Neural cell (in vitro differentiated cells): ENCODE measurements around the gene RBMS3. TPM values are rescaled to one million over a fixed set of nuclear protein-coding genes. Genes with fewer than 3 reads are reported as not detected.

Experiments
- H2AFZ ChIP-seq: fragments of 200-600, 300-800 bp; sonication (generic), shearing (Covaris generic); 2 replicates; pipeline ENCODE4 v1.6.0; 2014; ENCODE audit warnings: low read depth, mild to moderate bottlenecking, antibody characterized with exemption, low read length, moderate library complexity
- H3F3A ChIP-seq: fragments of 200-600 bp; shearing (Covaris generic); 2 replicates; pipeline ENCODE4 v1.6.1; 2016; ENCODE audit warnings: mild to moderate bottlenecking, moderate library complexity, mixed read lengths, antibody characterized with exemption, low read length; ENCODE audit not compliant: insufficient read depth, poor library complexity, severe bottlenecking
- H3K27ac ChIP-seq: fragments of 200-600, 300-800 bp; sonication (generic), shearing (Covaris generic); 2 replicates; pipeline ENCODE4 v1.5.1; 2014; ENCODE audit warnings: mild to moderate bottlenecking, low read length, moderate library complexity
- H3K27me3 ChIP-seq: fragments of 300-800, 200-600 bp; sonication (generic), shearing (Covaris generic); 2 replicates; pipeline ENCODE4 v1.6.0; 2014; ENCODE audit warnings: mild to moderate bottlenecking, low read depth, low read length, moderate library complexity; ENCODE audit not compliant: insufficient read depth
- H3K36me3 ChIP-seq: fragments of 300-800, 200-600 bp; sonication (generic), shearing (Covaris generic); 2 replicates; pipeline ENCODE4 v1.5.1; 2014; ENCODE audit warnings: mild to moderate bottlenecking, antibody characterized with exemption, low read length, moderate library complexity; ENCODE audit not compliant: insufficient read depth
- H3K4me2 ChIP-seq: fragments of 300-800, 200-600 bp; sonication (generic), shearing (Covaris generic); 2 replicates; pipeline ENCODE4 v1.6.0; 2014; ENCODE audit warnings: mild to moderate bottlenecking, low read length
- H3K4me3 ChIP-seq: fragments of 300-800, 200-600 bp; sonication (generic), shearing (Covaris generic); 2 replicates; pipeline ENCODE4 v1.5.1; 2014; ENCODE audit warnings: mild to moderate bottlenecking, low read length, moderate library complexity
- H3K79me2 ChIP-seq: fragments of 200-600 bp; shearing (Covaris generic); replicated peaks from 2 replicates; pipeline ENCODE4 v1.6.0; 2014; ENCODE audit warnings: mild to moderate bottlenecking, low read length, moderate library complexity; ENCODE audit not compliant: insufficient read depth
- H3K9ac ChIP-seq: fragments of 300-800, 200-600 bp; sonication (generic), shearing (Covaris generic); 2 replicates; pipeline ENCODE4 v1.6.1; 2016; ENCODE audit warnings: mild to moderate bottlenecking, low read length, mixed read lengths
- H3K9me2 ChIP-seq: fragments of 200-600 bp; shearing (Covaris generic); 2 replicates; pipeline ENCODE4 v1.6.1; 2016; ENCODE audit warnings: mild to moderate bottlenecking, low read length, mixed read lengths; ENCODE audit not compliant: insufficient read depth
- H3K9me3 ChIP-seq: fragments of 200-600, 300-800 bp; sonication (generic), shearing (Covaris generic); 2 replicates; pipeline ENCODE4 v1.6.1; 2016; ENCODE audit warnings: mild to moderate bottlenecking, mixed run types, low read length, moderate library complexity, mixed read lengths
- H4K20me1 ChIP-seq: fragments of 200-600 bp; shearing (Covaris generic); 2 replicates; pipeline ENCODE4 v1.6.1; 2016; ENCODE audit warnings: mild to moderate bottlenecking, mixed run types; ENCODE audit not compliant: insufficient read depth
- EP300 ChIP-seq: fragments of 450-650 bp; conservative IDR thresholded peaks from 2 replicates; pipeline ENCODE4 v1.6.1; 2014; ENCODE audit warnings: antibody characterized with exemption, mild to moderate bottlenecking, moderate library complexity; ENCODE audit not compliant: poor library complexity, severe bottlenecking
- EZH2 ChIP-seq: fragments of 200-600, 300-800 bp; shearing (Covaris generic), sonication (generic); IDR thresholded peaks from 2 replicates; pipeline ENCODE4 v1.6.1; 2014; ENCODE audit warnings: antibody characterized with exemption, low read length, borderline replicate concordance, mild to moderate bottlenecking; ENCODE audit not compliant: insufficient read depth, poor library complexity, severe bottlenecking
- MXI1 ChIP-seq: fragments of 450-650 bp; conservative IDR thresholded peaks from 2 replicates; pipeline ENCODE4 v1.6.1; 2014; ENCODE audit warnings: antibody characterized with exemption, mild to moderate bottlenecking; ENCODE audit not compliant: poor library complexity, severe bottlenecking
- POLR2AphosphoS5 ChIP-seq: IDR thresholded peaks from 2 replicates; pipeline ENCODE4 v1.6.1; 2012
- RAD21 ChIP-seq: fragments of 450-650 bp; conservative IDR thresholded peaks from 2 replicates; pipeline ENCODE4 v1.6.1; 2014; ENCODE audit warnings: antibody characterized with exemption, mild to moderate bottlenecking, moderate library complexity
- REST ChIP-seq: IDR thresholded peaks from 2 replicates; pipeline ENCODE4 v1.6.1; 2012; ENCODE audit warnings: borderline replicate concordance
- SMC3 ChIP-seq: fragments of 450-650 bp; conservative IDR thresholded peaks from 2 replicates; pipeline ENCODE4 v1.6.1; 2014; ENCODE audit warnings: antibody characterized with exemption, mild to moderate bottlenecking, moderate library complexity; ENCODE audit not compliant: poor library complexity
- TAF1 ChIP-seq: IDR thresholded peaks from 2 replicates; pipeline ENCODE4 v1.6.1; 2012; ENCODE audit warnings: low read depth
- polyA plus RNA-seq: library from polyadenylated mRNA; depleted of rRNA; stranded (reverse); fragments of >200 nt; gene quantifications from 2 replicates; pipeline ENCODE4 v1.2.3, GENCODE V29; 2014
- TF ChIP-seq, protein P1 (sequence below): fragments of 450-650 bp; IDR thresholded peaks from 2 replicates; pipeline ENCODE4 v1.5.1; 2014; ENCODE audit warnings: antibody characterized with exemption, mild to moderate bottlenecking, moderate library complexity; ENCODE audit not compliant: poor library complexity, severe bottlenecking

RBMS3 gene
- polyA plus RNA-seq, 1 donor from 2014 or later, result 0.53 TPM

GRCh38 chr3:29796808-29797207 is 515.9 kb downstream of the RBMS3 start:
- no peak for TF ChIP-seq RAD21
- TF ChIP-seq REST, result no peak
- TF ChIP-seq POLR2AphosphoS5, result no peak
- TF ChIP-seq EP300, result no peak
- TF ChIP-seq, protein P1, sequence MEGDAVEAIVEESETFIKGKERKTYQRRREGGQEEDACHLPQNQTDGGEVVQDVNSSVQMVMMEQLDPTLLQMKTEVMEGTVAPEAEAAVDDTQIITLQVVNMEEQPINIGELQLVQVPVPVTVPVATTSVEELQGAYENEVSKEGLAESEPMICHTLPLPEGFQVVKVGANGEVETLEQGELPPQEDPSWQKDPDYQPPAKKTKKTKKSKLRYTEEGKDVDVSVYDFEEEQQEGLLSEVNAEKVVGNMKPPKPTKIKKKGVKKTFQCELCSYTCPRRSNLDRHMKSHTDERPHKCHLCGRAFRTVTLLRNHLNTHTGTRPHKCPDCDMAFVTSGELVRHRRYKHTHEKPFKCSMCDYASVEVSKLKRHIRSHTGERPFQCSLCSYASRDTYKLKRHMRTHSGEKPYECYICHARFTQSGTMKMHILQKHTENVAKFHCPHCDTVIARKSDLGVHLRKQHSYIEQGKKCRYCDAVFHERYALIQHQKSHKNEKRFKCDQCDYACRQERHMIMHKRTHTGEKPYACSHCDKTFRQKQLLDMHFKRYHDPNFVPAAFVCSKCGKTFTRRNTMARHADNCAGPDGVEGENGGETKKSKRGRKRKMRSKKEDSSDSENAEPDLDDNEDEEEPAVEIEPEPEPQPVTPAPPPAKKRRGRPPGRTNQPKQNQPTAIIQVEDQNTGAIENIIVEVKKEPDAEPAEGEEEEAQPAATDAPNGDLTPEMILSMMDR, result no peak
- no peak for TF ChIP-seq EZH2
- no peak for TF ChIP-seq TAF1
- TF ChIP-seq MXI1, result no peak
- no peak for TF ChIP-seq SMC3
- Histone ChIP-seq H3K36me3 (no peaks in the 10 kb centered on the region), H3K27ac (no peak overlapping the region)

DNA sequence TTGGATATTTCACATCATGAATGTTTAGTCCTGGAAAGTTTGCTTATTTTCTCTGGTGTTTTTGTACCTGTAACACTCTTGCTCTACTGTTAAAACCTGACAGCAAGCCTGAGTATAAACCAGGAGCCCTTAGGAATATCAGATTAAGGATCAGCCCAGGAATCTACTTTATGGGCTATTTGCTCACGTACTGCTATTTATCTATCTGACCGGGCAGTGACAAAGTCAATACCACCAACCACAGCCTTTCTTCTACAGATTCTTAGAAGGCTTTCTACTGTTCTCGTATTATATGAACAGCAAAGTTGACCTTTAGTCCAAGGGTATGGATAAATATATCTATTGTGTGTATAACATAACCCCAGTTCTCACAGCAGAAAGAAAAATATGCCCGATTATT is 521.2 kb downstream of the RBMS3 start:
- Histone ChIP-seq H3K27ac (no peak overlapping the region), H3F3A (no peaks in the 10 kb centered on the region), H3K27me3 (no peaks in the 10 kb centered on the region), H3K4me3 (no peak overlapping the region), H3K9me3 (no peaks in the 10 kb centered on the region), H3K9ac (no peak overlapping the region), H3K79me2 (no peaks in the 10 kb centered on the region), H3K4me2 (no peak overlapping the region), H2AFZ (no peak overlapping the region), H3K36me3 (no peaks in the 10 kb centered on the region), H4K20me1 (no peaks in the 10 kb centered on the region), H3K9me2 (no peaks in the 10 kb centered on the region)
- TF ChIP-seq RAD21, result no peak
- no peak for TF ChIP-seq POLR2AphosphoS5
- TF ChIP-seq EP300, result no peak
- no peak for TF ChIP-seq MXI1
- no peak for TF ChIP-seq EZH2
- TF ChIP-seq, protein P1, result no peak
- TF ChIP-seq TAF1, result no peak
- no peak for TF ChIP-seq SMC3
- TF ChIP-seq REST, result no peak

More at GRCh38 chr3:29796808-29797207, 515.9 kb downstream of the RBMS3 start:
- H3K9me3 ChIP-seq, result no peaks in the 10 kb centered on the region
- H3K79me2 ChIP-seq, result no peaks in the 10 kb centered on the region
- H3K27me3 ChIP-seq, result no peaks in the 10 kb centered on the region
- no peak overlapping the region for H3K9ac ChIP-seq
- no peak overlapping the region for H2AFZ ChIP-seq
- H3K4me3 ChIP-seq, result no peak overlapping the region
- H3K4me2 ChIP-seq, result no peak overlapping the region
- H3F3A ChIP-seq, result no peaks in the 10 kb centered on the region
- H4K20me1 ChIP-seq, result no peaks in the 10 kb centered on the region
- H3K9me2 ChIP-seq, result no peaks in the 10 kb centered on the region
